K562 (cell line): ENCODE measurements around the gene PIGQ. TPM values are rescaled to one million over a fixed set of nuclear protein-coding genes. Genes with fewer than 3 reads are reported as not detected.
A peak's percentile ranks its signal among the peaks of the same experiment; 100 is the strongest.

Source experiments
- CREBBP ChIP-seq: IDR thresholded peaks from one replicate; pipeline ENCODE4 v1.6.1; 2012; ENCODE audit warnings: low read depth, mild to moderate bottlenecking, control low read depth, inconsistent platforms, low read length
- E2F3 ChIP-seq: fragments of 250-450 bp; sonication (Bioruptor Pico); IDR thresholded peaks from 2 replicates; pipeline ENCODE4 v1.4.0; 2020; ENCODE audit warnings: mild to moderate bottlenecking
- HSF4 ChIP-seq: fragments of 250-450 bp; sonication (Bioruptor Pico); IDR thresholded peaks from 2 replicates; pipeline ENCODE4 v2.1.2; 2022; ENCODE audit warnings: mild to moderate bottlenecking, moderate library complexity, borderline replicate concordance
- KDM5B ChIP-seq: fragments of 200-600 bp; sonication (generic); IDR thresholded peaks from 2 replicates; pipeline ENCODE4 v1.6.1; 2012; ENCODE audit warnings: low read depth, mild to moderate bottlenecking, moderate library complexity, low read length, control low read depth, inconsistent platforms; ENCODE audit not compliant: insufficient replicate concordance
- KLF6 ChIP-seq: fragments of 250-450 bp; sonication (Bioruptor Pico); IDR thresholded peaks from 2 replicates; pipeline ENCODE4 v1.4.0; 2020; ENCODE audit warnings: mild to moderate bottlenecking, moderate library complexity, borderline replicate concordance
- MYNN ChIP-seq, 2 experiments: sonication (generic); formaldehyde crosslinking in 1 of 2; IDR thresholded peaks; 2 replicates each; pipeline versions ENCODE4 v1.5.0 to v1.6.1; 2016 to 2020; ENCODE audit warnings: antibody characterized with exemption in 1 of 2, missing genetic modification reagents in 1 of 2
- NFYB ChIP-seq: IDR thresholded peaks from 2 replicates; pipeline ENCODE4 v1.6.1; 2011; ENCODE audit warnings: mild to moderate bottlenecking, moderate library complexity; ENCODE audit not compliant: insufficient read length; ENCODE audit errors: extremely low read depth
- NR3C1 ChIP-seq: sonication (generic); formaldehyde crosslinking; IDR thresholded peaks from 2 replicates; pipeline ENCODE4 v1.8.1; 2022; ENCODE audit warnings: missing genetic modification reagents
- polyA plus RNA-seq, 8 experiments: library from polyadenylated mRNA; depleted of rRNA in 4 of 8; stranded (reverse) in 5 of 8; unstranded in 3 of 8; fragments of >200 nt; fragmentation: Nextera tagmentation in 2 of 8; fragmentation: Illumina TruSeq in 1 of 8; extraction: Ambion mirVana in 2 of 8; extraction: Trizol in 1 of 8; gene quantifications; 2 replicates each; pipeline versions ENCODE4 v1.2.1 to v1.2.3, GENCODE V29; 2011 to 2014; ENCODE audit warnings: inconsistent platforms in 1 of 8, missing spikeins in 1 of 8
- total RNA-seq, 7 experiments: library from RNA; depleted of rRNA in 6 of 7; stranded (reverse); fragments of >200 nt in 6 of 7; fragmentation: Illumina TruSeq in 2 of 7; extraction: Trizol in 2 of 7; gene quantifications; 2 replicates each; pipeline versions ENCODE4 v1.2.1 to v1.2.3, GENCODE V29; 2011 to 2021; ENCODE audit warnings: low replicate concordance in 1 of 7
- TF ChIP-seq, protein P1 (sequence below): fragments of 450-650 bp; formaldehyde crosslinking; IDR thresholded peaks from 2 replicates; pipeline ENCODE4 v1.4.0; 2022; ENCODE audit warnings: mild to moderate bottlenecking, moderate library complexity
- TF ChIP-seq, protein P2 (sequence below): fragments of 250-450 bp; sonication (Bioruptor Pico); IDR thresholded peaks from 2 replicates; pipeline ENCODE4 v1.4.0; 2020
- TF ChIP-seq, protein P3 (sequence below): fragments of 250-450 bp; sonication (Bioruptor Pico); IDR thresholded peaks from 2 replicates; pipeline ENCODE4 v1.9.0; 2021; ENCODE audit warnings: mild to moderate bottlenecking, inconsistent platforms
- TF ChIP-seq, protein P4 (sequence below): fragments of 250-450 bp; sonication (Bioruptor Pico); IDR thresholded peaks from 2 replicates; pipeline ENCODE4 v1.5.0; 2020; ENCODE audit warnings: mild to moderate bottlenecking
- TF ChIP-seq, protein P5 (sequence below): sonication (generic); formaldehyde crosslinking; IDR thresholded peaks from 2 replicates; pipeline ENCODE4 v1.9.0; 2022; ENCODE audit warnings: mild to moderate bottlenecking, missing genetic modification reagents

Gene PIGQ
- total and polyA plus RNA-seq, 9 of the 15 experiments (the other 6 are each of a cell fraction or from before 2014, with no cell fraction given) = 0.20 to 49.6 (median 11.7) TPM

DNA sequence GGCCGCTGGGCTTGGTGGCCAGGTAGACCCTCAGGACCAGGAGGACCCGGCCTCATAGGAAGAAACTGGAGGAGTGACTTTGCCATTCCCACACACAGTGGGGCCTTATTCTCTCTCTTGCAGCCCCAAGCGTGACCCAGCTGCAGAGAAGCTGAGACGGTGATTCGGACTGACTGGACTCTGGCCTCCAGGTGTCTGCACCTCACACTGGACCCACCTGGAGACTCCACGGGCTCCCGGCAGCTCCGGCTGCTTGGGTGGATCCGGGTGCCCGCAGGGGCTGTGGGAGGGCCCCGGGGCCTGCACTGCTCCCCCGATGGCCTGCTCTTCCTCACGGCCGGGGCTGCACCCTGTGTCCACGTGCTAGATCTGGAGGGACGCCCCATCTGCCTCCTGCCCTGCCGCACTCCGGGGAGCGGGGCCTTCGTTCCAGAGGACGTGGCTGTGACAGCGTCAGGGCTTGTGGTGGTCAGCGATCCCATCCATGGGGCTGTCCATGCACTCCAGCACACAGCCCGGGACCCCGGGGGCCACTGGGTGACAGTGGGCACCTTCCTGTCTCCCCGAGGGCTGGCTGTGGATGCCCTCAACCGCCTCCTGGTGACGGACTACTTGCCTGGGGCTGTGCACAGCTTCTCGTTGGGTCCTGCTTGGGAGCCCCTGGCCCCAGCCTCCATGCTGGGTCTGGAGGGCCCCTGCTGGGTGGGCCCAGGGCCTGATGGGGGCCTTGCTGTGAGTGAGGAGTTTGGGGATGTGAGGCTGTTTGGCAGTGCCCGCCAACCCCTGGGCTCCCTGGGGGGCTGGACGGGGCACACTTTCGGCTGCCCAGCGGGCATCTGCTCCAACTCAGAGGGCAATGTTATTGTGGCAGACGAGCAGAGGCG, 2.2 kb upstream of the PIGQ start (continued):
- TF ChIP-seq KLF6 (no peak), NFYB (no peak), HSF4 (CRISPR knock-in tag) (no peak), MYNN (IDR thresholded peaks at IDR 0.05) (no peak), MYNN (CRISPR knock-in tag; IDR thresholded peaks at IDR 0.05) (no peak), E2F3 (CRISPR knock-in tag) (0 out of 2 replicates have a peak, but pooled peaks have one; percentile 13), NR3C1 (CRISPR knock-in tag) (peak; percentile 73), CREBBP (no peak), KDM5B (no peak)
- TF ChIP-seq, protein P1, sequence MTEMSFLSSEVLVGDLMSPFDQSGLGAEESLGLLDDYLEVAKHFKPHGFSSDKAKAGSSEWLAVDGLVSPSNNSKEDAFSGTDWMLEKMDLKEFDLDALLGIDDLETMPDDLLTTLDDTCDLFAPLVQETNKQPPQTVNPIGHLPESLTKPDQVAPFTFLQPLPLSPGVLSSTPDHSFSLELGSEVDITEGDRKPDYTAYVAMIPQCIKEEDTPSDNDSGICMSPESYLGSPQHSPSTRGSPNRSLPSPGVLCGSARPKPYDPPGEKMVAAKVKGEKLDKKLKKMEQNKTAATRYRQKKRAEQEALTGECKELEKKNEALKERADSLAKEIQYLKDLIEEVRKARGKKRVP = no peak
- TF ChIP-seq, protein P2, sequence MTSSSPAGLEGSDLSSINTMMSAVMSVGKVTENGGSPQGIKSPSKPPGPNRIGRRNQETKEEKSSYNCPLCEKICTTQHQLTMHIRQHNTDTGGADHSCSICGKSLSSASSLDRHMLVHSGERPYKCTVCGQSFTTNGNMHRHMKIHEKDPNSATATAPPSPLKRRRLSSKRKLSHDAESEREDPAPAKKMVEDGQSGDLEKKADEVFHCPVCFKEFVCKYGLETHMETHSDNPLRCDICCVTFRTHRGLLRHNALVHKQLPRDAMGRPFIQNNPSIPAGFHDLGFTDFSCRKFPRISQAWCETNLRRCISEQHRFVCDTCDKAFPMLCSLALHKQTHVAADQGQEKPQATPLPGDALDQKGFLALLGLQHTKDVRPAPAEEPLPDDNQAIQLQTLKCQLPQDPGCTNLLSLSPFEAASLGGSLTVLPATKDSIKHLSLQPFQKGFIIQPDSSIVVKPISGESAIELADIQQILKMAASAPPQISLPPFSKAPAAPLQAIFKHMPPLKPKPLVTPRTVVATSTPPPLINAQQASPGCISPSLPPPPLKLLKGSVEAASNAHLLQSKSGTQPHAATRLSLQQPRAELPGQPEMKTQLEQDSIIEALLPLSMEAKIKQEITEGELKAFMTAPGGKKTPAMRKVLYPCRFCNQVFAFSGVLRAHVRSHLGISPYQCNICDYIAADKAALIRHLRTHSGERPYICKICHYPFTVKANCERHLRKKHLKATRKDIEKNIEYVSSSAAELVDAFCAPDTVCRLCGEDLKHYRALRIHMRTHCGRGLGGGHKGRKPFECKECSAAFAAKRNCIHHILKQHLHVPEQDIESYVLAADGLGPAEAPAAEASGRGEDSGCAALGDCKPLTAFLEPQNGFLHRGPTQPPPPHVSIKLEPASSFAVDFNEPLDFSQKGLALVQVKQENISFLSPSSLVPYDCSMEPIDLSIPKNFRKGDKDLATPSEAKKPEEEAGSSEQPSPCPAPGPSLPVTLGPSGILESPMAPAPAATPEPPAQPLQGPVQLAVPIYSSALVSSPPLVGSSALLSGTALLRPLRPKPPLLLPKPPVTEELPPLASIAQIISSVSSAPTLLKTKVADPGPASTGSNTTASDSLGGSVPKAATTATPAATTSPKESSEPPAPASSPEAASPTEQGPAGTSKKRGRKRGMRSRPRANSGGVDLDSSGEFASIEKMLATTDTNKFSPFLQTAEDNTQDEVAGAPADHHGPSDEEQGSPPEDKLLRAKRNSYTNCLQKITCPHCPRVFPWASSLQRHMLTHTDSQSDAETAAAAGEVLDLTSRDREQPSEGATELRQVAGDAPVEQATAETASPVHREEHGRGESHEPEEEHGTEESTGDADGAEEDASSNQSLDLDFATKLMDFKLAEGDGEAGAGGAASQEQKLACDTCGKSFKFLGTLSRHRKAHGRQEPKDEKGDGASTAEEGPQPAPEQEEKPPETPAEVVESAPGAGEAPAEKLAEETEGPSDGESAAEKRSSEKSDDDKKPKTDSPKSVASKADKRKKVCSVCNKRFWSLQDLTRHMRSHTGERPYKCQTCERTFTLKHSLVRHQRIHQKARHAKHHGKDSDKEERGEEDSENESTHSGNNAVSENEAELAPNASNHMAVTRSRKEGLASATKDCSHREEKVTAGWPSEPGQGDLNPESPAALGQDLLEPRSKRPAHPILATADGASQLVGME (CRISPR knock-in tag) = no peak
- TF ChIP-seq, protein P3, sequence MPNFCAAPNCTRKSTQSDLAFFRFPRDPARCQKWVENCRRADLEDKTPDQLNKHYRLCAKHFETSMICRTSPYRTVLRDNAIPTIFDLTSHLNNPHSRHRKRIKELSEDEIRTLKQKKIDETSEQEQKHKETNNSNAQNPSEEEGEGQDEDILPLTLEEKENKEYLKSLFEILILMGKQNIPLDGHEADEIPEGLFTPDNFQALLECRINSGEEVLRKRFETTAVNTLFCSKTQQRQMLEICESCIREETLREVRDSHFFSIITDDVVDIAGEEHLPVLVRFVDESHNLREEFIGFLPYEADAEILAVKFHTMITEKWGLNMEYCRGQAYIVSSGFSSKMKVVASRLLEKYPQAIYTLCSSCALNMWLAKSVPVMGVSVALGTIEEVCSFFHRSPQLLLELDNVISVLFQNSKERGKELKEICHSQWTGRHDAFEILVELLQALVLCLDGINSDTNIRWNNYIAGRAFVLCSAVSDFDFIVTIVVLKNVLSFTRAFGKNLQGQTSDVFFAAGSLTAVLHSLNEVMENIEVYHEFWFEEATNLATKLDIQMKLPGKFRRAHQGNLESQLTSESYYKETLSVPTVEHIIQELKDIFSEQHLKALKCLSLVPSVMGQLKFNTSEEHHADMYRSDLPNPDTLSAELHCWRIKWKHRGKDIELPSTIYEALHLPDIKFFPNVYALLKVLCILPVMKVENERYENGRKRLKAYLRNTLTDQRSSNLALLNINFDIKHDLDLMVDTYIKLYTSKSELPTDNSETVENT (CRISPR knock-in tag) = 0 out of 2 replicates have a peak, but pooled peaks have one; percentile 8
- TF ChIP-seq, protein P4, sequence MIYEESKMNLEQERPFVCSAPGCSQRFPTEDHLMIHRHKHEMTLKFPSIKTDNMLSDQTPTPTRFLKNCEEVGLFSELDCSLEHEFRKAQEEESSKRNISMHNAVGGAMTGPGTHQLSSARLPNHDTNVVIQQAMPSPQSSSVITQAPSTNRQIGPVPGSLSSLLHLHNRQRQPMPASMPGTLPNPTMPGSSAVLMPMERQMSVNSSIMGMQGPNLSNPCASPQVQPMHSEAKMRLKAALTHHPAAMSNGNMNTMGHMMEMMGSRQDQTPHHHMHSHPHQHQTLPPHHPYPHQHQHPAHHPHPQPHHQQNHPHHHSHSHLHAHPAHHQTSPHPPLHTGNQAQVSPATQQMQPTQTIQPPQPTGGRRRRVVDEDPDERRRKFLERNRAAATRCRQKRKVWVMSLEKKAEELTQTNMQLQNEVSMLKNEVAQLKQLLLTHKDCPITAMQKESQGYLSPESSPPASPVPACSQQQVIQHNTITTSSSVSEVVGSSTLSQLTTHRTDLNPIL (CRISPR knock-in tag) = no peak
- TF ChIP-seq, protein P5, sequence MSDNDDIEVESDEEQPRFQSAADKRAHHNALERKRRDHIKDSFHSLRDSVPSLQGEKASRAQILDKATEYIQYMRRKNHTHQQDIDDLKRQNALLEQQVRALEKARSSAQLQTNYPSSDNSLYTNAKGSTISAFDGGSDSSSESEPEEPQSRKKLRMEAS = peak; percentile 21; the same call in 1 of the 2 replicates
